Osteoblast (primary cell): ENCODE measurements around the gene EPN1. TPM values are rescaled to one million over a fixed set of nuclear protein-coding genes. Genes with fewer than 3 reads are reported as not detected.

ENCODE experiments used
- DNase-seq: peaks from one replicate; pipeline ENCODE4 v3.0.0; 2011; ENCODE audit warnings: low spot score, mixed read lengths; ENCODE audit not compliant: insufficient read length; ENCODE audit errors: missing footprints
- H2AFZ ChIP-seq: 2 replicates; pipeline ENCODE4 v1.6.0; 2011; ENCODE audit warnings: mild to moderate bottlenecking, low read length
- H3K27ac ChIP-seq: 2 replicates; pipeline ENCODE4 v1.5.1; 2011; ENCODE audit warnings: mild to moderate bottlenecking, low read depth, low read length, moderate library complexity
- H3K27me3 ChIP-seq: 2 replicates; pipeline ENCODE4 v1.6.0; 2012; ENCODE audit warnings: mild to moderate bottlenecking, control low read depth, inconsistent platforms, low read length, moderate library complexity; ENCODE audit not compliant: insufficient read depth
- H3K36me3 ChIP-seq: 2 replicates; pipeline ENCODE4 v1.5.1; 2011; ENCODE audit warnings: mild to moderate bottlenecking, low read length, control low read depth, moderate library complexity; ENCODE audit not compliant: insufficient read depth
- H3K4me1 ChIP-seq: 2 replicates; pipeline ENCODE4 v1.5.1; 2011; ENCODE audit warnings: mild to moderate bottlenecking, low read length, control low read depth, moderate library complexity; ENCODE audit not compliant: insufficient read depth
- H3K4me2 ChIP-seq: 2 replicates; pipeline ENCODE4 v1.6.0; 2011; ENCODE audit warnings: mild to moderate bottlenecking, low read length; ENCODE audit not compliant: insufficient read depth
- H3K4me3 ChIP-seq: fragments of 200-600 bp; sonication (generic); 3 replicates; pipeline ENCODE4 v1.5.1; 2012; ENCODE audit warnings: mild to moderate bottlenecking, low read length, inconsistent platforms; ENCODE audit not compliant: insufficient read depth
- H3K79me2 ChIP-seq: 2 replicates; pipeline ENCODE4 v1.6.0; 2012; ENCODE audit warnings: mild to moderate bottlenecking, low read length, control low read depth, inconsistent platforms; ENCODE audit not compliant: insufficient read depth
- H3K9me3 ChIP-seq: 2 replicates; pipeline ENCODE4 v1.5.1; 2011; ENCODE audit warnings: low read depth, low read length, control low read depth
- H4K20me1 ChIP-seq: 2 replicates; pipeline ENCODE4 v1.6.0; 2012; ENCODE audit warnings: mild to moderate bottlenecking, low read length, control low read depth; ENCODE audit not compliant: insufficient read depth
- CTCF ChIP-seq: IDR thresholded peaks from 2 replicates; pipeline ENCODE4 v1.5.1; 2011; ENCODE audit warnings: mild to moderate bottlenecking, low read depth, low read length, moderate library complexity; ENCODE audit errors: extremely low read depth
- total RNA-seq: library from RNA; depleted of rRNA; stranded (reverse); fragments of >200 nt; gene quantifications from 2 replicates; pipeline ENCODE4 v1.2.3, GENCODE V29; 2012

Gene EPN1
- total RNA-seq, 1 donor, result 31.5 TPM

- no peak for TF ChIP-seq CTCF
- Histone ChIP-seq H3K9me3 (no peaks in the 10 kb centered on the region), H4K20me1 (peaks cover 77% of the 10 kb centered on the region), H3K79me2 (peaks cover 89% of the 10 kb centered on the region), H3K4me2 (no peak overlapping the region), H2AFZ (no peak overlapping the region), H3K4me3 (no peak overlapping the region), H3K36me3 (peaks cover 42% of the 10 kb centered on the region), H3K4me1 (peaks cover 32% of the 10 kb centered on the region), H3K27me3 (no peaks in the 10 kb centered on the region), H3K27ac (no peak overlapping the region)
- DNase-seq, result no peak
These were observed 1.1 kb upstream of the EPN1 start for GRCh38 chr19:55673889-55674288.

GRCh38 chr19:55674459-55674840 lies 576 bp upstream of the EPN1 start:
- Histone ChIP-seq H2AFZ (no peak overlapping the region), H3K36me3 (peaks cover 41% of the 10 kb centered on the region), H3K4me3 (peak overlapping the region; percentile 97), H3K4me1 (peaks cover 32% of the 10 kb centered on the region), H3K4me2 (peak overlapping the region; percentile 98), H3K27me3 (no peaks in the 10 kb centered on the region), H3K9me3 (no peaks in the 10 kb centered on the region), H3K27ac (peak overlapping the region; percentile 53), H3K79me2 (peaks cover 89% of the 10 kb centered on the region), H4K20me1 (peaks cover 78% of the 10 kb centered on the region)
- DNase-seq, result no peak
- TF ChIP-seq CTCF, result no peak

GRCh38 chr19:55675661-55676354 lies 782 bp downstream of the EPN1 start:
- Histone ChIP-seq H4K20me1 (peaks cover 78% of the 10 kb centered on the region), H3K9me3 (no peaks in the 10 kb centered on the region), H3K27ac (peak overlapping the region; percentile 85), H2AFZ (peak overlapping the region; percentile 74), H3K79me2 (peaks cover 89% of the 10 kb centered on the region), H3K4me2 (peak overlapping the region; percentile 98), H3K4me1 (peaks cover 32% of the 10 kb centered on the region), H3K4me3 (peak overlapping the region; percentile 97), H3K27me3 (no peaks in the 10 kb centered on the region), H3K36me3 (peaks cover 37% of the 10 kb centered on the region)
- no peak for DNase-seq
- no peak for TF ChIP-seq CTCF

- Histone ChIP-seq H3K27me3 (no peaks in the 10 kb centered on the region), H3K9me3 (no peaks in the 10 kb centered on the region), H4K20me1 (peaks cover 78% of the 10 kb centered on the region), H3K79me2 (peaks cover 89% of the 10 kb centered on the region), H3K27ac (peak overlapping the region; percentile 85), H3K4me1 (peaks cover 31% of the 10 kb centered on the region), H3K36me3 (peaks cover 34% of the 10 kb centered on the region), H3K4me2 (peak overlapping the region; percentile 98), H2AFZ (no peak overlapping the region), H3K4me3 (peak overlapping the region; percentile 97)
- DNase-seq, result no peak
- TF ChIP-seq CTCF, result peak; percentile 20
These were observed 1.4 kb downstream of the EPN1 start for GRCh38 chr19:55676383-55676782.
